Measurements from ENCODE around the gene ARPC1A.

DNA sequence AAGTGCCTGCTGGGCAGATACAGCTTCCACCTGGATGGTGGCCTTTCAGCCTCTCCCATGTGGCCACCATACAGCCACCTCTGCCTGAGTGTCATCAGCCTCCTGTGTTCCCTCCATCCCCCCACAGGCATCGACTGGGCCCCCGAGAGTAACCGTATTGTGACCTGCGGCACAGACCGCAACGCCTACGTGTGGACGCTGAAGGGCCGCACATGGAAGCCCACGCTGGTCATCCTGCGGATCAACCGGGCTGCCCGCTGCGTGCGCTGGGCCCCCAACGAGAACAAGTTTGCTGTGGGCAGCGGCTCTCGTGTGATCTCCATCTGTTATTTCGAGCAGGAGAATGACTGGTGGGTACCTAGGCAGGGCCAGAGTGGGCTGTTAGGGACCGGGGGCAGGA lies 62.2 kb downstream of the ARPC1A start:
- TF ChIP-seq, protein P1, sequence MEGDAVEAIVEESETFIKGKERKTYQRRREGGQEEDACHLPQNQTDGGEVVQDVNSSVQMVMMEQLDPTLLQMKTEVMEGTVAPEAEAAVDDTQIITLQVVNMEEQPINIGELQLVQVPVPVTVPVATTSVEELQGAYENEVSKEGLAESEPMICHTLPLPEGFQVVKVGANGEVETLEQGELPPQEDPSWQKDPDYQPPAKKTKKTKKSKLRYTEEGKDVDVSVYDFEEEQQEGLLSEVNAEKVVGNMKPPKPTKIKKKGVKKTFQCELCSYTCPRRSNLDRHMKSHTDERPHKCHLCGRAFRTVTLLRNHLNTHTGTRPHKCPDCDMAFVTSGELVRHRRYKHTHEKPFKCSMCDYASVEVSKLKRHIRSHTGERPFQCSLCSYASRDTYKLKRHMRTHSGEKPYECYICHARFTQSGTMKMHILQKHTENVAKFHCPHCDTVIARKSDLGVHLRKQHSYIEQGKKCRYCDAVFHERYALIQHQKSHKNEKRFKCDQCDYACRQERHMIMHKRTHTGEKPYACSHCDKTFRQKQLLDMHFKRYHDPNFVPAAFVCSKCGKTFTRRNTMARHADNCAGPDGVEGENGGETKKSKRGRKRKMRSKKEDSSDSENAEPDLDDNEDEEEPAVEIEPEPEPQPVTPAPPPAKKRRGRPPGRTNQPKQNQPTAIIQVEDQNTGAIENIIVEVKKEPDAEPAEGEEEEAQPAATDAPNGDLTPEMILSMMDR (conservative IDR thresholded peaks at IDR 0.05; ENCODE audit: low read depth, low read length), result no peak
- TF ChIP-seq EZH2 (IDR thresholded peaks at IDR 0.05; ENCODE audit: low read length, unreplicated experiment), result no peak
- no peak for TF ChIP-seq EZH2phosphoT487 (IDR thresholded peaks at IDR 0.05; ENCODE audit: borderline replicate concordance, low read length)
